VCaP (cell line): ENCODE results near the gene PHACTR1.
A peak's percentile ranks its signal among the peaks of the same experiment; 100 is the strongest.

ENCODE experiments used
- H3K27ac ChIP-seq: fragments of 450-650 bp; 2 replicates; pipeline ENCODE4 v1.5.1; 2017
- CTCF ChIP-seq: fragments of 450-650 bp; conservative IDR thresholded peaks from 2 replicates; pipeline ENCODE4 v1.5.1; 2017; ENCODE audit warnings: mild to moderate bottlenecking, moderate library complexity

Gene PHACTR1

DNA sequence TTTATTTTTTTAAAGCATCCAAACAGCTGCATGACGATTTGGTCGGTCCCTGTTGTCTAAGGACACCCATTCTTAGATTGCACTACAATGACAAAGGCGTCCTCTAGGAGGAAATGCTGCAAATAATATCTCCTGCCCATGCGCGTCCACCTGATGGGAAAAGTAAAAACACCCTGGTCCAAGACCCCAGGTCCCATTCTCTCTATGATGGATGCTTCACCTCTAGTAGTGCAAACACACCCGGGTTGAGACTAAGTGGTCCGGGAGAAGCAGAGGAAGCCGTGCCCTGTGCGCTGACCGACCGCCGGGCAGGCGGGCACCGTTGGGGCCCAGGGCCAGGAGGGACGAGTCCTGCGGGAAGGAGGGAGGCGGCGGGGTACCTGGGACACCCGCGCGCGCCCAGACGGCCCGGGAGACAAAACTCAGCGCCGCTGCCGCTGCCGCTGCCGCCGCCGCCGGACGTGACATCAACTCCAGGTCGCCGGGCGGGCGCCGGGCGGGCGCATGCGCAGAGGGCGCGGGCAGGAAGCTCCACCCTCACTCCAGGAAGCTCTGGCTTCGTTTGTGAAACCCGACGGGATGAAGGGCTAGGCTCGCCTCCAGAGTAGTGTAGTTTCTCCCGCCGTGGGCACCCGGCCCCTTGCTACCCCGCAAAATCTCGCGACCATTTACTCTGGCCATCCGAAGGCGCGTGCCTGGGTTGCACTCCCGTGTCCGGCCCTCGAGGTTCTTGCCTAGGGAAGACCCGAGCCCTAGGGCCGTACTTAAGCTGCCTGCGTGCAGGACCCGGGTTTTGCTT is 611.7 kb downstream of the PHACTR1 start, which contains the start of gene TBC1D7:
Gene TBC1D7 (minus strand): TSS at position 462 of the 799 bp plus-strand sequence. CDS start 1,639 bp downstream, outside the sequence.
- no peak for TF ChIP-seq CTCF
- H3K27ac ChIP-seq = peak within 1 kb of the TSS; percentile 65

DNA sequence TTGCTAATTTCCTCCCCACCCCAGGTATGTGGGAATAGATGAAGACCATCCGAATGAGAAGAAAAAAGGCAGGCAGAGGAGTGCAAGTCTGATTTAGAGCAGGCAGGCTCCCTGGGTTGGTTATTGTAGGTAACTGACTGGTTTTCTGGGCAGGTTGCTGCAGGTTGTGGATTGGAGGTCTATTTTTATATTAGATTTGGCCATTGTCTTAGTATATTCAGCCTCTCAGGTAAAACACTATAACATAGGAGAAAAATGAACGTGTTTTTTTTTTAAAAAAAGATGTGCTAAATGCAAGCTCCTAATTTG is 612.3 kb downstream of the PHACTR1 start:
- H3K27ac ChIP-seq = peak overlapping the region; percentile 65
- TF ChIP-seq CTCF = no peak

GRCh38 chr6:13331516-13332348 is 615.2 kb downstream of the PHACTR1 start:
- TF ChIP-seq CTCF = peak; percentile 38
- H3K27ac ChIP-seq = peak overlapping the region; percentile 47

DNA sequence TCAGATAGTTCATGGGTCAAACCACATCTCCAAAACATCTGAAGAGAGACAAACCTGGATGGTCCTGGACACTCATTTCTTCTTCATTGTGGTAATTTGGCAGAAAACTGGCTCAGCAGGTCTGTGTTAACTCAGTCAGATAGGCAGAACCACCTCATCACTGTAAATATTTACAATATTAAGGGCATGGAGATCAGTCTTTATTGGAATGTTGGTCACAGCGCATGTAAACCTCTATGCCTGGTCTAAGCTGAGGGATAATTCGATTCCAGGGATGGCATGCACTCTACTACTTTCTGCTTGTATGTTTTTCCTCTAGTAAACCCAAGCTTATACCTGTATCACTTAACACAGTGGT is 615.8 kb downstream of the PHACTR1 start:
- no peak for TF ChIP-seq CTCF
- H3K27ac ChIP-seq = peak overlapping the region; percentile 47

DNA sequence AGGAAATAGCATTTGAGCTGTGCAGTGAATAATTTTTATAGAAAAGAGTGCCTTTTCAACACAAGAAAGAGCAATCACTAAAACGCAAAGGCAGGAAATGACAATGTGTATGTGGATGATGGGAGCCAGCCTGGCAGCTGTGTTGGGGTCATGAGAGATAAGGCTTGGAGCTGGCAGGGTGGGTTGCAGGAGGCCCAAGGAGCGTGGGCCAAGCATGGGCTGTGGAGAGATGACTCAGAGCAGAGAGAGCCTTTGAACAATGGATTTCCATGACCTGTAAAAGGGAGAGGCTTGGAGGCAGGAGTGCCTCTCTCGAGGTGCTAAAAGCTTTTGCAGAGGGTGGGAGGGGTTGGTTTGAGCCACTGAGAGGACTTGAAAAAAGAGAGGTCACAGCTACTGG is 618.4 kb downstream of the PHACTR1 start:
- no peak for TF ChIP-seq CTCF
- no peak overlapping the region for H3K27ac ChIP-seq

DNA sequence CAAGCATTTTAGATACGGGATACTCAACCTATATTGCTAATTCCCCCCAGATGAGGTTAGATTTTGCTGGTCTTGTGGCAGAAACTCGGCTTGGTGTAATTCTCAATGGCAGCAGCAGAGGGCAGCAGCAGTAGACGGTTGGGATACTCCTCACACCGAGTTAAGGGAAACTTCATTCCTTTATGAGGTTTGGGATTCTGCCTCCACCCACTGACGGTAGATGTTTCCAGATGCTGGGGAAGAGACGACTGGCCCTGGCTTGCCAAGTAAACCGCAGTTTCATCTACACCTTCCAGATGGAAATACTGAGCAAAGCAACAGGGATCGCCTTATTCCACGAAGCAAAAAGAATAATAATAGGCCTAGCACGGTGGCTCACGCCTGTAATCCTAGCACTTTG is 620.0 kb downstream of the PHACTR1 start:
- no peak overlapping the region for H3K27ac ChIP-seq
- TF ChIP-seq CTCF = peak; percentile 65

DNA sequence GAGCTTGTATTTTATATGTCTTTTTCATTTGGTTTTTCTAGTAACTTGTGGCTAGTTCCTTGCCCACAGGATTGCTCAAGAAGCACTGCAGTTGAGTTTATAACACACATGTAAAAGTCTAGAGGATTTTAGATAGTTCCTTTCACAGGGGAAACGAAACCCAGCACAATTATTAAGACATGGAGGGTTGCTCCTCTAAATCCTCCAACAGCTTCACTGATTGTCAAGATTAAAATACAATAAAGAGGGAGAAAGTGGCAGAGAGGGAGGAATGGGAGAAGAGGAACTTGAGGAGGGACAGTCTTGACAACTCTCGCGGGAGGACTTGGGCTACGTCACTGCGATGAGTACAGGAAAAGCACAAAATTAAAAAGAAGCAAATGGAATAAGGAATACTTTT is 621.5 kb downstream of the PHACTR1 start:
- no peak overlapping the region for H3K27ac ChIP-seq
- no peak for TF ChIP-seq CTCF
